Stomach (tissue), 9 donors: ENCODE results near the gene PTH2R. TPM values are rescaled to one million over a fixed set of nuclear protein-coding genes. Genes with fewer than 3 reads are reported as not detected.
"Not testable (repeated sequence)": the region's sequence is repeated elsewhere in the genome, so short reads cannot be mapped to it uniquely, and the experiment has no call there.

ENCODE experiments used
- DNase-seq, 2 donors: peaks; one replicate each; pipeline versions ENCODE4 v3.0.0 to v3.0.0-alpha.2; 2013 to 2019
- H3K27ac ChIP-seq, 5 donors: fragments of 200-600 bp in 4 of 5; sonication (generic) in 4 of 5; one replicate each; pipeline ENCODE4 v1.5.1; 2013 to 2019; ENCODE audit warnings: mild to moderate bottlenecking in 1 of 5, moderate library complexity in 1 of 5
- H3K27me3 ChIP-seq, 3 donors: fragments of 200-600 bp; sonication (generic); one replicate each; pipeline ENCODE4 v1.5.1; 2017 to 2019; ENCODE audit warnings: mixed run types in 1 of 3
- H3K36me3 ChIP-seq, 4 donors: fragments of 200-600 bp; sonication (generic); 1 replicate in 3 of 4; 2 replicates in 1 of 4; pipeline ENCODE4 v1.5.1; 2016 to 2019
- H3K4me1 ChIP-seq, 4 donors: fragments of 200-600 bp; sonication (generic); one replicate each; pipeline ENCODE4 v1.5.1; 2016 to 2019
- H3K4me3 ChIP-seq, 4 donors: fragments of 200-600 bp; sonication (generic) in 3 of 4; one replicate each; pipeline ENCODE4 v1.5.1; 2016 to 2019; ENCODE audit warnings: mild to moderate bottlenecking in 1 of 4
- H3K9me3 ChIP-seq, 4 donors: fragments of 200-600 bp; sonication (generic); one replicate each; pipeline ENCODE4 v1.5.1; 2016 to 2019
- CTCF ChIP-seq, 7 experiments: fragments of 450-650 bp in 4 of 7; fragments of 200-600 bp in 3 of 7; sonication (generic) in 3 of 7; IDR thresholded peaks; one replicate each; pipeline ENCODE4 v1.5.1; 2016 to 2019; ENCODE audit warnings: antibody characterized with exemption in 7 of 7, control low read depth in 2 of 7, mild to moderate bottlenecking in 1 of 7
- EP300 ChIP-seq: sonication (generic); formaldehyde crosslinking; IDR thresholded peaks from one replicate; pipeline ENCODE4 v1.6.1; 2017; ENCODE audit warnings: antibody characterized with exemption
- POLR2A ChIP-seq, 4 donors: fragments of 450-650 bp; IDR thresholded peaks; one replicate each; pipeline ENCODE4 v1.6.1; 2016; ENCODE audit warnings: antibody characterized with exemption in 4 of 4, control low read depth in 2 of 4, mild to moderate bottlenecking in 1 of 4, moderate library complexity in 1 of 4
- POLR2AphosphoS5 ChIP-seq, 3 donors: sonication (generic); formaldehyde crosslinking; IDR thresholded peaks; one replicate each; pipeline ENCODE4 v1.6.1; 2016; ENCODE audit warnings: antibody characterized with exemption in 3 of 3
- WGBS, 5 donors: extraction: QIAGEN DNeasy Blood & Tissue Kit in 3 of 5; methylation state at CpG; one replicate each; pipeline versions ENCODE4 v1.1.5 to v1.1.7; 2013 to 2018; 5-methylcytosine and 5-hydroxymethylcytosine counted together
- intact Hi-C: fragments of 100-400 bp; cut with DNase I; formaldehyde crosslinking; loops from one replicate; pipeline ENCODE4 v1.15.1; 2023; ENCODE audit warnings: low total_unique reads
- polyA plus RNA-seq, 3 donors: library from polyadenylated mRNA; stranded (reverse); fragments of 200-250 nt; gene quantifications; one replicate each; pipeline ENCODE4 v1.2.3, GENCODE V29; 2013
- total RNA-seq, 5 donors: library from RNA; depleted of rRNA; stranded (reverse); fragments of >200 nt; gene quantifications; one replicate each; pipeline versions ENCODE4 v1.1.0 to v1.2.3, GENCODE V29; 2014 to 2016
- donor health status: healthy with polysubstance abuse.
- donor health status: Bipolar disorder and iron deficiency.
- donor health status: healthy.

PTH2R gene
- total and polyA plus RNA-seq, 8 donors = 0.05 to 0.55 TPM; not detected in 6

DNA sequence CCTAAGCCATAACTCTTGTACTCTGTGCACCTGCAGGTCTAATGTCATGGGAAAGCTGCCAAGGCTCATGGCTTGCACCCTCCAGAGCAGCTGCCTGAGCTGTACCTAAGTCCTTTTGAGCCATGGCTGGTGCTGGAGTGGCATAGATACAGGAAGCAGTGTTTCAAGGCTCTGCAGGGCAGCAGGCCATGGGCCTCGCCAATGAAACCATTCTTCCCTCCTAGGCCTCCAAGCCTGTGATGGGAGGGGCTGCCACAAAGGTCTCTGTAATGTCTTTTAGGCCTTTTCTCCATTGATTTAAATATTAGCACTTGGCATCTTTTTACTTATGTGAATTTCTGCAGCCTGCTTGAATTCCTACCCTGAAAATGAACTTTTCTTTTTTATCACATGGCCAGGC lies 108.5 kb downstream of the PTH2R start:
- TF ChIP-seq POLR2A (IDR thresholded peaks at IDR 0.05) (no peak), EP300 (no peak), CTCF (IDR thresholded peaks at IDR 0.05) (no peak), POLR2AphosphoS5 (IDR thresholded peaks at IDR 0.05) (no peak)
- DNase-seq = no peak
- intact Hi-C loops = no loop called here
- H3K27ac ChIP-seq = no peak overlapping the region
- peaks cover 0 to 21% (median 7%) of the 10 kb centered on the region in 4 donors for H3K9me3 ChIP-seq
- WGBS, 5 donors = 68 to 100% (median 83%) methylated on average over 1 of the region's 1 CpG
- H3K27me3 ChIP-seq = no peaks in the 10 kb centered on the region
- H3K4me1 ChIP-seq = no peaks in the 10 kb centered on the region
- H3K36me3 ChIP-seq = no peaks in the 10 kb centered on the region
- no peak overlapping the region for H3K4me3 ChIP-seq

GRCh38 chr2:208523069-208523468 lies 116.5 kb downstream of the PTH2R start:
- peaks cover 0 to 38% (median 13%) of the 10 kb centered on the region in 4 donors for H3K9me3 ChIP-seq
- DNase-seq, intact Hi-C loops: not testable (repeated sequence)

DNA sequence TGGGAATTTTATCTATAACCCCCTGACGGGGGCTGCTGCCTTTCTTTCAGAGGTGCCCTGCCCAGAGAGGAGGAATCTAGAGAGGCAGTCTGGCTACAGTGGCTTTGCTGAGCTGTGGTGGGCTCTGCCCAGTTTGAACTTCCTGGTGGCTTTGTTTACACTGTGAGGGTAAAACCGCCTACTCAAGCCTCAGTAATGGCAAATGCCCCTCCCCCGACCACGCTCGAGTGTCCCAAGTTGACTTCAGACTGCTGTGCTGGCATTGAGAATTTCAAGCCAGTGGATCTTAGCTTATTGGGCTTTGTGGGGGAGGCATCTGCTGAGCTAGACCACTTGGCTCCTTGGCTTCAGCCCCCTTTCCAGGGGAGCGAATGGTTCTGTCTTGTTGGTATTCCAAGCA lies 118.6 kb downstream of the PTH2R start:
- H3K27ac ChIP-seq, intact Hi-C loops, H3K4me3 ChIP-seq, H3K36me3 ChIP-seq, H3K4me1 ChIP-seq, H3K27me3 ChIP-seq, DNase-seq: not testable (repeated sequence)
- peaks cover 0 to 38% (median 13%) of the 10 kb centered on the region in 4 donors for H3K9me3 ChIP-seq
- WGBS, 5 donors = 64 to 71% (median 65%) methylated on average over 4 to 6 of the region's 6 CpGs

More at GRCh38 chr2:208523069-208523468, 116.5 kb downstream of the PTH2R start:
- not testable (repeated sequence) for H3K4me1 ChIP-seq, H3K36me3 ChIP-seq, H3K27ac ChIP-seq, H3K4me3 ChIP-seq, H3K27me3 ChIP-seq

- H3K9me3 ChIP-seq = peaks cover 0 to 5% (median 0%) of the 10 kb centered on the region in 4 donors
- H3K36me3 ChIP-seq = no peaks in the 10 kb centered on the region
- no peak overlapping the region for H3K27ac ChIP-seq
- no peak for DNase-seq
- no peaks in the 10 kb centered on the region for H3K4me1 ChIP-seq
- no peak for TF ChIP-seq POLR2AphosphoS5 (IDR thresholded peaks at IDR 0.05)
- TF ChIP-seq EP300 = no peak
- no peak for TF ChIP-seq CTCF (IDR thresholded peaks at IDR 0.05)
- no peak for TF ChIP-seq POLR2A (IDR thresholded peaks at IDR 0.05)
- intact Hi-C loops = no loop called here
- H3K4me3 ChIP-seq = no peak overlapping the region
- 53 to 69% (median 63%) methylated on average over 4 to 5 of the region's 5 CpGs for WGBS, 5 donors
- no peaks in the 10 kb centered on the region for H3K27me3 ChIP-seq
These were observed 123.2 kb downstream of the PTH2R start for GRCh38 chr2:208529796-208530195.

DNA sequence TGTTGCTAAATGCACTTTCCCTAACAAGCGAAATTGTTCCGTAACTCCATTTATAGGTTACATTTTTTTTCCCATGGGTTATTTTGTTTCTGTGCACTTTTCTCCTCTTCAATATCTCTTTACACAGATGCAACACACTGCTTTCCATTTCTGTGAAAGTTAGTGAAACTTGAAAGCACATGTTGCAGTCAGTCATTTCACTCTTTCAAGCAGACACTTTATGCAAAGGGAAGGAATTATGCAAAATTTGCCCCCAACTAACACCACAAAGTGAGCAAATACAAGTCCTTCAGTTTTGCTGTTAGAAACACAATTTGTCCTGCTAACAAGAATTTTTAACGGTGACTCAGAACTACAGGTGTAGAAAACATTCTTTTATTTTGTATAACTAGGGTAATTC lies 124.8 kb downstream of the PTH2R start:
- Histone ChIP-seq H3K4me1 (no peaks in the 10 kb centered on the region), H3K27ac (no peak overlapping the region), H3K36me3 (no peaks in the 10 kb centered on the region), H3K27me3 (no peaks in the 10 kb centered on the region), H3K4me3 (no peak overlapping the region), H3K9me3 (peaks cover 0 to 8% (median 2%) of the 10 kb centered on the region in 4 donors)
- no peak for DNase-seq
- intact Hi-C loops = no loop called here
- 84 to 91% (median 88%) methylated on average over 3 of the region's 3 CpGs for WGBS, 5 donors
- TF ChIP-seq EP300 (no peak), CTCF (IDR thresholded peaks at IDR 0.05) (no peak), POLR2A (IDR thresholded peaks at IDR 0.05) (no peak), POLR2AphosphoS5 (IDR thresholded peaks at IDR 0.05) (no peak)

DNA sequence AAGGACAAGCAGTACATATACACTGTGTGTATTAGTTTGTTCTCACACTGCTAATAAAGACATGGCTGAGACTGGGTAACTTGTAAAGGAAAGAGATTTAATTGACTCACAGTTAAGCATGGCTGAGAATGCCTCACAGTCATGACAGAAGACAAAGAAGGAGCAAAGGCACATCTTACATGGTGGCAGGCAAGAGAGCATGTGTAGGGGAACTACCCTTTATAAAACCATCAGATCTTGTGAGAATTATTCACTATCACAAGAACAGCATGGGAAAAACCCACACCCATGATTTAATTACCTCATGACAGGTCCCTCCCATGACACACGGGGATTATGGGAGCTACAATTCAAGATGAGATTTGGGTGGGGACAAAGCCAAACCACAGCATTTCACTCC lies 129.0 kb downstream of the PTH2R start:
- H3K36me3 ChIP-seq, H3K27ac ChIP-seq, H3K4me1 ChIP-seq, intact Hi-C loops, DNase-seq, H3K4me3 ChIP-seq, H3K27me3 ChIP-seq: not testable (repeated sequence)
- 83 to 94% (median 88%) methylated on average over 1 of the region's 1 CpG for WGBS, 5 donors
- H3K9me3 ChIP-seq = peaks cover 0 to 12% (median 7%) of the 10 kb centered on the region in 4 donors
